ENCODE data around the gene PHYKPL.
"Not testable (repeated sequence)": the region's sequence is repeated elsewhere in the genome, so short reads cannot be mapped to it uniquely, and the experiment has no call there.

PHYKPL gene

GRCh38 chr5:178264044-178264443 lies 31.4 kb upstream of the PHYKPL start:
- no peak for DNase-seq (ENCODE audit: low read depth)

GRCh38 chr5:178261666-178262600 lies 29.3 kb upstream of the PHYKPL start:
- no peak for DNase-seq (ENCODE audit: low read depth)

- no peak for DNase-seq (ENCODE audit: low read depth)
These were observed 27.3 kb upstream of the PHYKPL start for GRCh38 chr5:178259623-178260536.

- DNase-seq (ENCODE audit: low read depth) = no peak
These were observed 25.0 kb upstream of the PHYKPL start for GRCh38 chr5:178257650-178258049.

GRCh38 chr5:178256746-178257145 lies 24.1 kb upstream of the PHYKPL start:
- DNase-seq (ENCODE audit: low read depth) = no peak

- not testable (repeated sequence) for DNase-seq (ENCODE audit: low read depth)
These were observed 21.0 kb upstream of the PHYKPL start for GRCh38 chr5:178253632-178254031.

GRCh38 chr5:178252258-178252657 lies 19.7 kb upstream of the PHYKPL start:
- no peak for DNase-seq (ENCODE audit: low read depth)

- no peak for DNase-seq (ENCODE audit: low read depth)
These were observed 17.7 kb upstream of the PHYKPL start for GRCh38 chr5:178250263-178250662.

- peak; percentile 96 for DNase-seq (ENCODE audit: low read depth)
These were observed 16.8 kb upstream of the PHYKPL start for GRCh38 chr5:178249191-178249989.

GRCh38 chr5:178248750-178249149 lies 16.1 kb upstream of the PHYKPL start:
- no peak for DNase-seq (ENCODE audit: low read depth)

- no peak for DNase-seq (ENCODE audit: low read depth)
These were observed 15.2 kb upstream of the PHYKPL start for GRCh38 chr5:178247481-178248456.

GRCh38 chr5:178246624-178247279 lies 14.2 kb upstream of the PHYKPL start:
- DNase-seq (ENCODE audit: low read depth) = no peak

- no peak for DNase-seq (ENCODE audit: low read depth)
These were observed 12.8 kb upstream of the PHYKPL start for GRCh38 chr5:178245389-178245788.

GRCh38 chr5:178244576-178244975 lies 12.0 kb upstream of the PHYKPL start:
- DNase-seq (ENCODE audit: low read depth) = peak; percentile 77

- no peak for DNase-seq (ENCODE audit: low read depth)
These were observed 9.8 kb upstream of the PHYKPL start for GRCh38 chr5:178242416-178242815.

GRCh38 chr5:178241688-178242231 lies 9.2 kb upstream of the PHYKPL start:
- DNase-seq (ENCODE audit: low read depth) = no peak

- no peak for DNase-seq (ENCODE audit: low read depth)
These were observed 8.6 kb upstream of the PHYKPL start for GRCh38 chr5:178241231-178241663.

- DNase-seq (ENCODE audit: low read depth) = no peak
These were observed 8.2 kb upstream of the PHYKPL start for GRCh38 chr5:178240766-178241165.

GRCh38 chr5:178240341-178240741 lies 7.7 kb upstream of the PHYKPL start:
- DNase-seq (ENCODE audit: low read depth) = no peak

All from fibroblast of gingiva (primary cell).